ENCODE results near the gene ART3.

Gene ART3

DNA sequence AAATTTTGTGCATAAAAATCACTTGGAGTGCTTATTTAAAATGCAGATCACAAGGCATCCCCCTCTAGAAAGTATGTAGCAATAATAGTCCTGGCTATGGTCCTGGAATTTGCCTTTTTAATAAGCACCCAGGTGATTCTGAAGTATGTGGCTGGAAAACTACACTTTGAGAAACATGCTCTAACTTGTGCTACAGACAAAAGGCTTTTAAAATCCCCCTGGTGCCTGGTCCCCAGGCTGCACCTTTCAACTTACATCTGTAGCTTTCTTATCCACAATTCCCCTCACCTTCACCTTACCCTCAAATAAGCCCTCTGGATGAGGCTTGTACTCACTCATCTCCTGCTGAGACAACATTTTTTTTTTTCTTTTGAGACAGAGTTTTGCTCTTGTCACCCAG, 21.1 kb downstream of the ART3 start:
- no peak overlapping the region for H3K4me3 ChIP-seq (ENCODE audit: low read length)
- TF ChIP-seq, protein P1, sequence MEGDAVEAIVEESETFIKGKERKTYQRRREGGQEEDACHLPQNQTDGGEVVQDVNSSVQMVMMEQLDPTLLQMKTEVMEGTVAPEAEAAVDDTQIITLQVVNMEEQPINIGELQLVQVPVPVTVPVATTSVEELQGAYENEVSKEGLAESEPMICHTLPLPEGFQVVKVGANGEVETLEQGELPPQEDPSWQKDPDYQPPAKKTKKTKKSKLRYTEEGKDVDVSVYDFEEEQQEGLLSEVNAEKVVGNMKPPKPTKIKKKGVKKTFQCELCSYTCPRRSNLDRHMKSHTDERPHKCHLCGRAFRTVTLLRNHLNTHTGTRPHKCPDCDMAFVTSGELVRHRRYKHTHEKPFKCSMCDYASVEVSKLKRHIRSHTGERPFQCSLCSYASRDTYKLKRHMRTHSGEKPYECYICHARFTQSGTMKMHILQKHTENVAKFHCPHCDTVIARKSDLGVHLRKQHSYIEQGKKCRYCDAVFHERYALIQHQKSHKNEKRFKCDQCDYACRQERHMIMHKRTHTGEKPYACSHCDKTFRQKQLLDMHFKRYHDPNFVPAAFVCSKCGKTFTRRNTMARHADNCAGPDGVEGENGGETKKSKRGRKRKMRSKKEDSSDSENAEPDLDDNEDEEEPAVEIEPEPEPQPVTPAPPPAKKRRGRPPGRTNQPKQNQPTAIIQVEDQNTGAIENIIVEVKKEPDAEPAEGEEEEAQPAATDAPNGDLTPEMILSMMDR (conservative IDR thresholded peaks at IDR 0.05; ENCODE audit: low read depth, low read length) = no peak
- DNase-seq (ENCODE audit: low read depth) = no peak

DNA sequence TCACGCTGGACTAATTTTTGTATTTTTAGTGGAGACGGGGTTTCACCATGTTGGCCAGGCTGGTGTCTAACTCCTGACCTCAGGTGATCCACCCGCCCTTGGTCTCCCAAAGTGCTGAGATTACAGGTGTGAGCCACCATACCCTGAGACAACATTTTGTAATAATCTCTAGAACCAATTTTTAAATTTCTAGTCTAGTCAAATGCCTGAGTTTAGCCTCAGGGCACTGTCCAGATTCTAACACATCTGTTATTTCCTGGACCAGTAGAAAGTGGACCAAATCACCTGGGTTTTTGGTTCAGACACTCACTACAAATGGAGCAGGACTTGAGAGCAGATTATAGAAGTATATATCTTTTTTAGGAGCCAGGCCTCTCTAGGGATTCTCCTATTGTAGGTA, 21.6 kb downstream of the ART3 start:
- no peak overlapping the region for H3K4me3 ChIP-seq (ENCODE audit: low read length)
- TF ChIP-seq, protein P1 (conservative IDR thresholded peaks at IDR 0.05; ENCODE audit: low read depth, low read length) = no peak

DNA sequence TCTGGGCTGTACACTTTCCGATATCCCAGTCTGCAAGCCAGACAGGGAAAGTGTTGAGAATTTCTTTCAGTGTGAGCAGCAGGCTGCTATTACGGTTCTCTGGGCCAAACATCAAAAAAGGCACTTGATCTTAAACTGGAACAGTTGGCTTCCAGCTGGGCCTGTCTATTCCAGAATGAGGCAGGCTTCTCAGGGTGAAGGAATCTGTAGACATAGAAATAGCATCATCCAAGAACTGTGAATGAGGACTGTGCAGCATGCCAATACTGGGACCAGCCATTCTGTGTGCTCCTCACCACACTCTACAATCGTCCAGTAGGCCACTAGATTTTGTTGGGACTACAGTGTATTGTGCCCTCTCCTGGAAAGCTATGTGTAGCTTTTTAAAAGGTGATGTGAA, 31.1 kb downstream of the ART3 start:
- TF ChIP-seq, protein P1 (conservative IDR thresholded peaks at IDR 0.05; ENCODE audit: low read depth, low read length) = no peak
- H3K4me3 ChIP-seq (ENCODE audit: low read length) = no peak overlapping the region
- DNase-seq (ENCODE audit: low read depth) = no peak

More for the DNA sequence above, 21.6 kb downstream of the ART3 start:
- no peak for DNase-seq (ENCODE audit: low read depth)

DNA sequence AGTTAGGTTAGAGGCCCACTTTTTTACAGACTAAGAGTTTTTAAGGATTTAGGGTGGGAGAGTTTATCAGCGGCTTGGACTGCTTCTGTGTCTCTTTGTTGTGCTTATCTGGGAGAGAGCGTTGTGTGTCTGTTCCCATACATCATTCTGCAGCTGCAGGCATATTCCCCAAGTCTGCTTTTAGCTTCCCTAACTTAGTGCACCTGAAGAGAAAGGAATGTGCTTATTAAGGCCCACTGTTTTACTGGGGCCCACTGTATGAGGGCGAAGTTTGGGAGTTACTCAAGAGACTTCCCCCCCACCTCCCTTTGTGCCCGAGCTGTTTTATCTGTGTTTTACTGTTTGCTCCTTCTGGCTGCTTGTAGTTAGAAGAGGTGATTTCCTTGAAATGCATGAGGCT, 31.9 kb downstream of the ART3 start:
- TF ChIP-seq, protein P1 (conservative IDR thresholded peaks at IDR 0.05; ENCODE audit: low read depth, low read length) = no peak
- no peak for DNase-seq (ENCODE audit: low read depth)
- H3K4me3 ChIP-seq (ENCODE audit: low read length) = no peak overlapping the region

DNA sequence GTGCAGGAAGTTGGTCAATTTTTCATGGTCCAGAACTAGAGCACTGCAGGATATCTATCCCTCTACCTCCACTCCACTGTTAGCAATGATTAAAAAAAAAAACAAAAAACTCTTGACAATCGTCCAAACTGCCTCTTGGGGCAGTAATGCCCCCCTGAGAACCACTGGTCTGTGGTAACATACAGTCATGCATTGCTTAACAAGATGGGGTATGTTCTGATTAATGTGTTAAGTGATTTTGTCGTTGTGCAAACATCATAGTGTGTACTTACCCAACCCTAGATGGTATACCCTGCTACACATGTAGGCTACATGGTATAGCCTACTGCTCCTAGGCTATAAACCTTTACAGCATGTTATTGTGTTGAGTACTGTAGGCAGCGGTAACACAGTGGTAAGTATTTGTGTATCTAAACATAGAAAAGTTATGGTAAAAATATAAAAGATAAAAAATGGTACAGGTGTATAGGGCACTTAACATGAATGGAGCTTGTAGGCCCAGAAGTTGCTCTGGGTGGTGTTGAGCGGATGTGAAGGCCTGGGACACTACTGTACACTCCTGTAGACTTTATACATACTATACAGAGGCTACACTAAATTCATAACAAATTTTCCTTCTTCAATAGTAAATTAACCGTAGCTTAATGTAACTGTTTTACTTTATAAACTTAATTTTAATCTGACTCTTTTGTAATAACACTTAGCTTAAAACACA, 34.1 kb downstream of the ART3 start:
- TF ChIP-seq, protein P1 (conservative IDR thresholded peaks at IDR 0.05; ENCODE audit: low read depth, low read length) = peak; percentile 20
- no peak overlapping the region for H3K4me3 ChIP-seq (ENCODE audit: low read length)
- DNase-seq (ENCODE audit: low read depth) = no peak

DNA sequence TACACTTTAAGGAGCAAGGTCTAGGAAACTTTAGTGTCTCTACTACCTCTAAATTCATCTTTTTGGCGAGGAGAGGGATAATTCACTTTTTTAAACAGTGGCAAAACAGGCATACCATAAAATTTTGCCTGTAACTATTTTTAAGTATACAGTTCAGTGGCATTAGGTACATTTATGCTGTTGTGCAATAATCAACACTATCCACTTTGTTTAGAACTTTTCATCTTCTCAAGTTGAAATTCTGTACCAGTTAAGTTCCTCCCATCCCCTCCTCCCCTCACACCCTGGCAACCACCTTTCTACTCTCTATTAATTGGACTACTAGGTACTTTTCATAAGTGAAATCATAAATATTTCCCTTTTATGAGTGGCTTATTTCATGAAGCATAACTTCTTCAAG, 42.3 kb downstream of the ART3 start:
- TF ChIP-seq, protein P1 (conservative IDR thresholded peaks at IDR 0.05; ENCODE audit: low read depth, low read length) = no peak
- DNase-seq (ENCODE audit: low read depth) = no peak
- H3K4me3 ChIP-seq (ENCODE audit: low read length) = no peak overlapping the region

DNA sequence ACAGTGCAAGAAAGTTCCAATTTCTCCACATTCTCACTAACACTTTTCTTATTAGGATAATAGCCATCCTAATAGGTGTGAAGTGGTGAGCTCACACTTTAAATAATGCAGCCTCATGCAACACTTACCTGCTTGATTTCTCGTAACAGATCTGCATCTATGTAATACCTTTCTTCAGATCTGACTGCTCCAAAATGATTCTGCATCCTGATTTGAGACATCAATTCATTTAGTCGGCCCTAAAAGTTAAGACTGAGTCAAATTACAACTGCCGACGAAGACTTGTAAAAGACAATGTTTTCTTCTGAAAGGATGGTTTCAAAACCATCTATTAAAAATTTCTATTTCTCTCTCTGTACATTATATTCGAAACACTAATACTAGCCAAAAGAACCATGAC, 43.0 kb downstream of the ART3 start:
- no peak for DNase-seq (ENCODE audit: low read depth)
- no peak overlapping the region for H3K4me3 ChIP-seq (ENCODE audit: low read length)
- TF ChIP-seq, protein P1 (conservative IDR thresholded peaks at IDR 0.05; ENCODE audit: low read depth, low read length) = no peak

Data from retinal pigment epithelial cell (primary cell).